ENCODE results near the gene MGAT4B.

GRCh38 chr5:179793468-179794139 lies 13.1 kb downstream of the MGAT4B start, which contains the start of gene LTC4S:
- TF ChIP-seq CTCF (IDR thresholded peaks at IDR 0.05) (no peak), POLR2AphosphoS5 (IDR thresholded peaks at IDR 0.05; ENCODE audit: low read depth, low read length) (no peak), TCF7L2 (IDR thresholded peaks at IDR 0.05; ENCODE audit: low read depth, low read length) (no peak), REST (IDR thresholded peaks at IDR 0.05; ENCODE audit: insufficient read depth in 1 of 2, low read depth in 2 of 2, low read length in 1 of 2) (no peak)

Measured in Panc1 (cell line).